Hepatocyte (in vitro differentiated cells): ENCODE measurements around the gene CHRM1.

Source experiments
- EZH2 ChIP-seq: fragments of 200-600 bp; sonication (generic); IDR thresholded peaks from 2 replicates; pipeline ENCODE4 v1.6.1; 2016; ENCODE audit warnings: antibody characterized with exemption, mild to moderate bottlenecking, borderline replicate concordance
- TF ChIP-seq, protein P1 (sequence below): fragments of 200-600 bp; sonication (generic); IDR thresholded peaks from 2 replicates; pipeline ENCODE4 v1.5.1; 2016; ENCODE audit warnings: antibody characterized with exemption, mild to moderate bottlenecking; ENCODE audit not compliant: poor library complexity

DNA sequence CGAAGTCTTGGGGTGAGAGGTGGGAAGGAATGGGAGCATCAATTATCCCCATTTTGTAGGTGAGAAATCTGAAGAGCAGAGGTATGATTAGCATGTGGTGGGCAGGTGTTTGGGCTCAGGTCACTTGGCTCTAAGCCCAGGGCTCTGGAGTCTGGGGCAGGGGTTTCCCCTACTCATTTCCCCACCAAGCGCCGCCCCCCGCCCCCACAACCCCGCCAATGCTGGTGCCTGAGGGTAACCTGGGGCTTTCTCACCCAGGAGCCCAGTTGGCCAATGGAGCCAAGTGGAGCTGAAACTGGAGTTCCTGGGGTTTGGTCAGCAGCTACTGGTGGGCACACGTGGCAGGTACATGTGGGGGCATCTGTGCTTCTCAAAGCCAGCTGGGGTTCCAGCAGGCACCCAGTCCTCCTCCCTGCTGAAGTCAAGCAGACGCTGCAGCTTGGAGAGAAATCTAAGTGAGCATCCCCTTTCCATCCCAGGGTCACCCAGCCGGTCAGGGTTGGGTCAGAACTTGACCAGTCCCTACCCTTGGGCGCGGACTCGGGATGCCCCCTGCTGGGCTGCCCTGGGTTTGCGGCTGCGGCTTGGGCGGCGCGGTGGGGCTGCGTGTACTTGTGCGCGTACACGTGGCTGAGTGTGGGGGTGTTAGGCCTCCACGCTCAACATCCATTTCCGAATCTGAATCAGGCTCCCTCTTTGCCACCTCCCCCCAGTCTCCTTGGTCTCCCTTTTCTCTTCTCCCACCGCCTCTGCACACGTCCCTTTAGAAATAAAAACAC, 1.7 kb upstream of the CHRM1 start:
- TF ChIP-seq, protein P1, sequence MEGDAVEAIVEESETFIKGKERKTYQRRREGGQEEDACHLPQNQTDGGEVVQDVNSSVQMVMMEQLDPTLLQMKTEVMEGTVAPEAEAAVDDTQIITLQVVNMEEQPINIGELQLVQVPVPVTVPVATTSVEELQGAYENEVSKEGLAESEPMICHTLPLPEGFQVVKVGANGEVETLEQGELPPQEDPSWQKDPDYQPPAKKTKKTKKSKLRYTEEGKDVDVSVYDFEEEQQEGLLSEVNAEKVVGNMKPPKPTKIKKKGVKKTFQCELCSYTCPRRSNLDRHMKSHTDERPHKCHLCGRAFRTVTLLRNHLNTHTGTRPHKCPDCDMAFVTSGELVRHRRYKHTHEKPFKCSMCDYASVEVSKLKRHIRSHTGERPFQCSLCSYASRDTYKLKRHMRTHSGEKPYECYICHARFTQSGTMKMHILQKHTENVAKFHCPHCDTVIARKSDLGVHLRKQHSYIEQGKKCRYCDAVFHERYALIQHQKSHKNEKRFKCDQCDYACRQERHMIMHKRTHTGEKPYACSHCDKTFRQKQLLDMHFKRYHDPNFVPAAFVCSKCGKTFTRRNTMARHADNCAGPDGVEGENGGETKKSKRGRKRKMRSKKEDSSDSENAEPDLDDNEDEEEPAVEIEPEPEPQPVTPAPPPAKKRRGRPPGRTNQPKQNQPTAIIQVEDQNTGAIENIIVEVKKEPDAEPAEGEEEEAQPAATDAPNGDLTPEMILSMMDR, result peak; percentile 34
- TF ChIP-seq EZH2, result no peak
